GDM1 (cell line): Measurements from ENCODE around the gene SPATA31A5.
"Not testable (repeated sequence)": the region's sequence is repeated elsewhere in the genome, so short reads cannot be mapped to it uniquely, and the experiment has no call there.

ENCODE experiments used
- DNase-seq: peaks from one replicate; lab custom pipeline; 2025; lab: John Stamatoyannopoulos, UW

Gene SPATA31A5

GRCh38 chr9:60914107-60914506 is at the start of gene SPATA31A5:
Gene SPATA31A5 (plus strand): TSS chr9:60914407. CDS start chr9:60914436, 29 bp downstream.
- not testable (repeated sequence) for DNase-seq

- not testable (repeated sequence) for DNase-seq
Observed at GRCh38 chr9:60962990-60963350, 48.8 kb downstream of the SPATA31A5 start.

GRCh38 chr9:60966382-60966781 is 52.2 kb downstream of the SPATA31A5 start:
- not testable (repeated sequence) for DNase-seq
